ENCODE data around the gene MYO10.

MYO10 gene

DNA sequence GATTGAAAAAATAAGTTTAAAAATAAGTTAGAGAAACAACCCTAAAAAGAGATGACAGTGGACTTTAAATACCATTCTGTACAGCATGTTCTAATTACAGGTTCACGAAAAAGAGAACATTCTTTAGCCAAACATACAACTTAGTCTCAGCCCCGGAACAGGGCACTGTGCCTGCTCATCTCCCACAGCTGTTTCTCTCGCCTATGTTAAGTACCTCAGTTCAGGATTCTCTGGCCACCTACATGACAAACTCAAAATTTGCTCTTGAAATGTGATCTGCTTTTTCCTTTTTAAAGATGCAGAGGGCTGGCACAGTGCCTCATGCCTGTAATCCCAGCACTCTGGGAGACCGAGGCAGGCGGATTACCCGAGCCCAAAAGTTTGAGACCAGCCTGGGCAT, 52.3 kb downstream of the MYO10 start:
- CTCF ChIA-PET, result interaction anchor here (2.8 kb wide), 1 partner anchor 306 kb away, joined by 11 read pairs; no protein-coding TSS in a partner anchor

DNA sequence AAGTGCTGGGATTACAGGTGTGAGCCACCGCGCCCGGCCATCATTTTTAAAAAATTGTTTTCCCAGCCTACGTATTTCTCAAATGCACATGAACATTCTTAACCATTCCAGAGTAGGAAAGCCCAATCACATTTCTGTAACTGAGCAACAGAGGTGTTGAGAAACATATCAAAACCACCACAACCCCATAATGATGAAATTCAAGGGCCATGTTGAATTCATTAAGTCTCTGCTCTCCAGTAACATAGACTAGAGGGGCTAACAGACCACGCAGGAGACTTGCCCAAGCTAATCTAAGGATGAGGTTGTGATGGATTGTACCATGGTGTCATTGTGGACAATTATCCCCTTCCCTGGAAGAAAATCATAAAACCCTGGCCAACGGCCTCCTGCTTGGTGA, 52.9 kb downstream of the MYO10 start:
- Histone ChIP-seq H3K9me3 (ENCODE audit: control insufficient read depth, insufficient read depth, low read depth, low read length) (no peaks in the 10 kb centered on the region), H3K4me1 (ENCODE audit: control insufficient read depth, insufficient read depth, low read length) (peaks cover 47% of the 10 kb centered on the region), H3K4me3 (ENCODE audit: low read depth, low read length) (no peak overlapping the region), H3K27ac (ENCODE audit: extremely low read depth, low read depth, low read length) (no peak overlapping the region), H3K36me3 (ENCODE audit: control insufficient read depth in 2 of 2, insufficient read depth in 1 of 2, low read length in 2 of 2) (no peaks in the 10 kb centered on the region)
- CTCF ChIA-PET, result interaction anchor here (0.7 to 2.8 kb wide), 3 partner anchors 12 to 415 kb away, joined by 3 to 11 read pairs (median 3); no protein-coding TSS in a partner anchor
- TF ChIP-seq GLIS1 (tag by site-specific recombination; IDR thresholded peaks at IDR 0.05) (peak; percentile 52), OVOL3 (tag by site-specific recombination; IDR thresholded peaks at IDR 0.05) (no peak), PRDM10 (tag by site-specific recombination; IDR thresholded peaks at IDR 0.05) (0 out of 2 replicates have a peak, but pooled peaks have one; percentile 27)
- POLR2A ChIA-PET, result no interaction called here

More for the DNA sequence above, 52.3 kb downstream of the MYO10 start:
- Histone ChIP-seq H3K36me3 (ENCODE audit: control insufficient read depth in 2 of 2, insufficient read depth in 1 of 2, low read length in 2 of 2) (no peaks in the 10 kb centered on the region), H3K27ac (ENCODE audit: extremely low read depth, low read depth, low read length) (no peak overlapping the region), H3K4me3 (ENCODE audit: low read depth, low read length) (no peak overlapping the region), H3K9me3 (ENCODE audit: control insufficient read depth, insufficient read depth, low read depth, low read length) (no peaks in the 10 kb centered on the region), H3K4me1 (ENCODE audit: control insufficient read depth, insufficient read depth, low read length) (peaks cover 53% of the 10 kb centered on the region)
- POLR2A ChIA-PET, result no interaction called here
- TF ChIP-seq ZNF473 (tag by site-specific recombination; IDR thresholded peaks at IDR 0.05) (no peak), ZNF433 (tag by site-specific recombination; IDR thresholded peaks at IDR 0.05; ENCODE audit: low read depth) (no peak), ZNF449 (tag by site-specific recombination; IDR thresholded peaks at IDR 0.05) (no peak), ZNF561 (tag by site-specific recombination; IDR thresholded peaks at IDR 0.05; ENCODE audit: borderline replicate concordance) (no peak), IKZF3 (tag by site-specific recombination; IDR thresholded peaks at IDR 0.05) (no peak), ZNF169 (tag by site-specific recombination; IDR thresholded peaks at IDR 0.05) (no peak), BCL11A (tag by site-specific recombination; IDR thresholded peaks at IDR 0.05; ENCODE audit: low read depth) (no peak), ZNF76 (tag by site-specific recombination; IDR thresholded peaks at IDR 0.05; ENCODE audit: borderline replicate concordance, low read depth) (no peak), ZNF350 (tag by site-specific recombination; IDR thresholded peaks at IDR 0.05) (no peak), WT1 (tag by site-specific recombination; IDR thresholded peaks at IDR 0.05) (no peak), ZNF416 (tag by site-specific recombination; IDR thresholded peaks at IDR 0.05) (no peak)

- Histone ChIP-seq H3K9me3 (ENCODE audit: control insufficient read depth, insufficient read depth, low read depth, low read length) (no peaks in the 10 kb centered on the region), H3K27ac (ENCODE audit: extremely low read depth, low read depth, low read length) (no peak overlapping the region), H3K4me1 (ENCODE audit: control insufficient read depth, insufficient read depth, low read length) (peaks cover 37% of the 10 kb centered on the region), H3K4me3 (ENCODE audit: low read depth, low read length) (no peak overlapping the region), H3K36me3 (ENCODE audit: control insufficient read depth in 2 of 2, insufficient read depth in 1 of 2, low read length in 2 of 2) (peaks cover 0 to 4% of the 10 kb centered on the region in 2 experiments; a peak in 1 of 3 replicates)
- CTCF ChIA-PET, result interaction anchor here (0.7 to 1.9 kb wide), 2 partner anchors 10 to 309 kb away, joined by 3 to 5 read pairs; no protein-coding TSS in a partner anchor
- POLR2A ChIA-PET, result no interaction called here
- TF ChIP-seq EGR2 (tag by site-specific recombination; IDR thresholded peaks at IDR 0.05; ENCODE audit: low read depth) (no peak), SCRT2 (tag by site-specific recombination; IDR thresholded peaks at IDR 0.05) (peak; percentile 91), SCRT1 (tag by site-specific recombination; IDR thresholded peaks at IDR 0.05; ENCODE audit: borderline replicate concordance) (peak; percentile 76), GLIS1 (tag by site-specific recombination; IDR thresholded peaks at IDR 0.05) (peak; percentile 48; the same call in 1 of the 2 replicates), OSR2 (tag by site-specific recombination; IDR thresholded peaks at IDR 0.05) (peak; percentile 19; the same call in 1 of the 2 replicates)
These were observed 54.8 kb downstream of the MYO10 start for GRCh38 chr5:16881251-16881650.
